ENCODE results near the gene CD1B.

DNA sequence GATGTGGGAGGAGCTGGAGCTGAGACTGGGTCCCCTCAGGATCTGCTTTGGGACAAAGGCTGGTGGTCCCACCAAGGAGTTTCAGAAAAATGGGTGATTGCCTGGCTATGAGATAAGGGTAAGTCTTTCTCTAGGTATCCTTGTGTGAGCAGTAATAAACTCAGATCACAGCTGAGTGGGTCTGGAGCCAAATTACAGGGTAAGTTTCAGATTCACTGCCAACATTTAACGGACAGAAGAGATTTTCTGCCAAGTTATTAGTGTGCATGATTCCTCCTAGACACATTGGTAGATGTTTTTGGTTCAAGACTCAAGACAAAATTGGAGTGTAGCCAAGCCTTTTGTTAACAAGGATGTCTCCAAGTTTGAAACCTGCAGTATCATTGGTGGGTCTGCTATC is 7.5 kb downstream of the CD1B start:
- TF ChIP-seq CTCF (IDR thresholded peaks at IDR 0.05) = no peak
- TF ChIP-seq EZH2 (IDR thresholded peaks at IDR 0.05) = no peak
- no peak for TF ChIP-seq EZH2phosphoT487 (IDR thresholded peaks at IDR 0.05)
